Mesothelial cell of epicardium (in vitro differentiated cells): Measurements from ENCODE around the gene SEC24D. TPM values are rescaled to one million over a fixed set of nuclear protein-coding genes. Genes with fewer than 3 reads are reported as not detected.

ENCODE experiments used
- DNase-seq, 2 experiments: peaks; one replicate each; pipeline ENCODE4 v3.0.0; 2021; ENCODE audit warnings: low spot score in 2 of 2; ENCODE audit not compliant: unreplicated experiment in 2 of 2
- H3K27ac Mint-ChIP-seq: 2 replicates; pipeline ENCODE4 v1.8.0; 2021; ENCODE audit warnings: mixed read lengths
- H3K27me3 Mint-ChIP-seq: 2 replicates; pipeline ENCODE4 v1.8.0; 2021; ENCODE audit warnings: low read depth, mixed read lengths
- H3K36me3 Mint-ChIP-seq: 2 replicates; pipeline ENCODE4 v1.8.0; 2021; ENCODE audit warnings: mixed read lengths
- H3K4me1 Mint-ChIP-seq: 2 replicates; pipeline ENCODE4 v1.8.0; 2021; ENCODE audit warnings: mixed read lengths
- H3K4me3 Mint-ChIP-seq: 2 replicates; pipeline ENCODE4 v1.8.0; 2021; ENCODE audit warnings: mild to moderate bottlenecking, moderate library complexity, mixed read lengths
- H3K9me3 Mint-ChIP-seq: 2 replicates; pipeline ENCODE4 v1.8.0; 2021; ENCODE audit warnings: mixed read lengths
- CTCF ChIP-seq: fragments of 200-600 bp; sonication (generic); IDR thresholded peaks from one replicate; pipeline ENCODE4 v1.5.0; 2021; ENCODE audit warnings: antibody characterized with exemption; ENCODE audit not compliant: unreplicated experiment
- total RNA-seq: library from RNA; stranded (reverse); gene quantifications from 3 replicates; pipeline ENCODE4 v1.2.1, GENCODE V29; 2021

The SEC24D gene
- total RNA-seq, 1 donor from 2014 or later = 87.6 TPM

- Mint-ChIP-seq H3K36me3 (peaks cover 17% of the 10 kb centered on the region), H3K4me1 (peaks cover 8% of the 10 kb centered on the region), H3K4me3 (no peak overlapping the region), H3K9me3 (no peaks in the 10 kb centered on the region), H3K27me3 (no peaks in the 10 kb centered on the region), H3K27ac (no peak overlapping the region)
- no peak for DNase-seq
- TF ChIP-seq CTCF = no peak
These were observed 12.5 kb downstream of the SEC24D start for GRCh38 chr4:118823471-118823870.

- Mint-ChIP-seq H3K4me1 (peaks cover 3% of the 10 kb centered on the region), H3K27me3 (no peaks in the 10 kb centered on the region), H3K27ac (no peak overlapping the region), H3K4me3 (no peak overlapping the region), H3K9me3 (no peaks in the 10 kb centered on the region), H3K36me3 (peaks cover 17% of the 10 kb centered on the region)
- TF ChIP-seq CTCF = no peak
- DNase-seq = no peak
These were observed 14.2 kb downstream of the SEC24D start for GRCh38 chr4:118821590-118822293.

- no peaks in the 10 kb centered on the region for H3K27me3 Mint-ChIP-seq
- H3K27ac Mint-ChIP-seq = no peak overlapping the region
- H3K9me3 Mint-ChIP-seq = no peaks in the 10 kb centered on the region
- H3K4me3 Mint-ChIP-seq = no peak overlapping the region
- no peak for TF ChIP-seq CTCF
- no peak for DNase-seq
- peaks cover 1% of the 10 kb centered on the region for H3K4me1 Mint-ChIP-seq
- H3K36me3 Mint-ChIP-seq = peaks cover 40% of the 10 kb centered on the region
These were observed 18.6 kb downstream of the SEC24D start for GRCh38 chr4:118817178-118817930.

- DNase-seq = no peak
- Mint-ChIP-seq H3K36me3 (peaks cover 39% of the 10 kb centered on the region), H3K27me3 (no peaks in the 10 kb centered on the region), H3K4me3 (no peak overlapping the region), H3K9me3 (no peaks in the 10 kb centered on the region), H3K27ac (no peak overlapping the region), H3K4me1 (peaks cover 1% of the 10 kb centered on the region)
- TF ChIP-seq CTCF = no peak
These were observed 19.3 kb downstream of the SEC24D start for GRCh38 chr4:118816538-118817177.

- TF ChIP-seq CTCF = no peak
- Mint-ChIP-seq H3K36me3 (peaks cover 49% of the 10 kb centered on the region), H3K27ac (no peak overlapping the region), H3K4me3 (no peak overlapping the region), H3K9me3 (no peaks in the 10 kb centered on the region), H3K4me1 (peaks cover 1% of the 10 kb centered on the region), H3K27me3 (no peaks in the 10 kb centered on the region)
- no peak for DNase-seq
These were observed 21.0 kb downstream of the SEC24D start for GRCh38 chr4:118814891-118815290.
